NAMALWA (cell line): ENCODE measurements around the gene HPSE.

ENCODE experiments used
- DNase-seq: peaks from one replicate; pipeline ENCODE4 v3.0.0-alpha.2; 2015; ENCODE audit warnings: low spot score

HPSE gene

GRCh38 chr4:83247415-83248357, 87.0 kb downstream of the HPSE start:
- DNase-seq, result no peak
